Activated CD8-positive, alpha-beta T cell treated with anti-CD3 and anti-CD28 coated beads, Interleukin-2, amount 10 ng/mL, durations not matched to agents 7 days and 5 days (primary cell): ENCODE results near the gene LDB3. TPM values are rescaled to one million over a fixed set of nuclear protein-coding genes. Genes with fewer than 3 reads are reported as not detected.

Source experiments
- ATAC-seq: fragments of 150-1000 bp; cut with Tn5 transposase; one replicate; pipeline ENCODE4 v1.10.0; 2021; ENCODE audit warnings: moderate library complexity
- CTCF ChIA-PET: fragments of 350-600 bp; sonication (Branson Sonifier 250); formaldehyde crosslinking; loops from one replicate; lab custom pipeline; 2021; ENCODE audit warnings: antibody characterized with exemption; lab: Charles Lee
- POLR2A ChIA-PET: fragments of 350-600 bp; sonication (Branson Sonifier 250); formaldehyde crosslinking; loops from one replicate; lab custom pipeline; 2021; ENCODE audit warnings: antibody characterized with exemption; lab: Charles Lee
- DNase-seq: peaks from one replicate; pipeline ENCODE4 v3.0.0-alpha.2; 2020
- H3K27ac Mint-ChIP-seq: one replicate; pipeline ENCODE4 v1.8.0; 2021; ENCODE audit warnings: mild to moderate bottlenecking, mixed read lengths
- H3K27me3 Mint-ChIP-seq: one replicate; pipeline ENCODE4 v1.8.0; 2021; ENCODE audit warnings: low read depth, mixed read lengths
- H3K36me3 Mint-ChIP-seq: one replicate; pipeline ENCODE4 v1.8.0; 2021; ENCODE audit warnings: low read depth, mixed read lengths
- H3K4me1 Mint-ChIP-seq: one replicate; pipeline ENCODE4 v1.8.0; 2021; ENCODE audit warnings: low read depth, mixed read lengths
- H3K4me3 Mint-ChIP-seq: one replicate; pipeline ENCODE4 v1.8.0; 2021; ENCODE audit warnings: mild to moderate bottlenecking, mixed read lengths
- H3K9me3 Mint-ChIP-seq: one replicate; pipeline ENCODE4 v1.8.0; 2022; ENCODE audit warnings: mixed read lengths; ENCODE audit not compliant: insufficient read depth
- total RNA-seq, 2 experiments: library from RNA; stranded (reverse); gene quantifications; one replicate each; pipeline ENCODE4 v1.2.3, GENCODE V29; 2021

Gene LDB3
- total RNA-seq, 2 experiments from 2014 or later: 0.05 TPM; not detected in 1

GRCh38 chr10:86652361-86653202 is 15.7 kb upstream of the LDB3 start:
- Mint-ChIP-seq H3K27ac (no peak overlapping the region), H3K27me3 (no peaks in the 10 kb centered on the region), H3K36me3 (no peaks in the 10 kb centered on the region), H3K4me1 (no peaks in the 10 kb centered on the region), H3K4me3 (no peak overlapping the region), H3K9me3 (no peaks in the 10 kb centered on the region)
- ChIA-PET CTCF (no interaction called here), POLR2A (no interaction called here)
- DNase-seq: no peak
- no peak for ATAC-seq

GRCh38 chr10:86653379-86653778 is 14.9 kb upstream of the LDB3 start:
- H3K4me3 Mint-ChIP-seq: no peak overlapping the region
- ChIA-PET POLR2A (no interaction called here), CTCF (no interaction called here)
- no peak overlapping the region for H3K27ac Mint-ChIP-seq
- ATAC-seq: no peak
- no peak for DNase-seq
- H3K9me3 Mint-ChIP-seq: no peaks in the 10 kb centered on the region
- H3K36me3 Mint-ChIP-seq: no peaks in the 10 kb centered on the region
- no peaks in the 10 kb centered on the region for H3K4me1 Mint-ChIP-seq
- H3K27me3 Mint-ChIP-seq: no peaks in the 10 kb centered on the region

GRCh38 chr10:86653987-86654386 is 14.3 kb upstream of the LDB3 start:
- no peaks in the 10 kb centered on the region for H3K4me1 Mint-ChIP-seq
- ChIA-PET POLR2A (no interaction called here), CTCF (no interaction called here)
- H3K27ac Mint-ChIP-seq: no peak overlapping the region
- ATAC-seq (no peak), DNase-seq (no peak)
- H3K27me3 Mint-ChIP-seq: no peaks in the 10 kb centered on the region
- H3K4me3 Mint-ChIP-seq: no peak overlapping the region
- no peaks in the 10 kb centered on the region for H3K9me3 Mint-ChIP-seq
- H3K36me3 Mint-ChIP-seq: no peaks in the 10 kb centered on the region

- Mint-ChIP-seq H3K4me3 (no peak within 1 kb of the TSS), H3K36me3 (no peaks in the 10 kb centered on the region), H3K27ac (no peak within 1 kb of the TSS), H3K27me3 (no peaks in the 10 kb centered on the region), H3K4me1 (no peaks in the 10 kb centered on the region), H3K9me3 (no peaks in the 10 kb centered on the region)
- ATAC-seq (no peak), DNase-seq (no peak)
- ChIA-PET CTCF (no interaction called here), POLR2A (no interaction called here)
Observed at GRCh38 chr10:86654411-86655172, 13.7 kb upstream of the LDB3 start, which contains the start of gene OPN4. Gene OPN4, plus strand, starts transcription at chr10:86654547. Its CDS starts 237 bp downstream, at chr10:86654784.

GRCh38 chr10:86655173-86655540 is 13.2 kb upstream of the LDB3 start:
- Mint-ChIP-seq H3K9me3 (no peaks in the 10 kb centered on the region), H3K4me3 (no peak overlapping the region), H3K4me1 (no peaks in the 10 kb centered on the region), H3K36me3 (no peaks in the 10 kb centered on the region), H3K27ac (no peak overlapping the region), H3K27me3 (no peaks in the 10 kb centered on the region)
- ChIA-PET POLR2A (no interaction called here), CTCF (no interaction called here)
- DNase-seq: no peak
- ATAC-seq: no peak

GRCh38 chr10:86655596-86655995 is 12.7 kb upstream of the LDB3 start:
- ChIA-PET CTCF (no interaction called here), POLR2A (no interaction called here)
- Mint-ChIP-seq H3K4me1 (no peaks in the 10 kb centered on the region), H3K27ac (no peak overlapping the region), H3K4me3 (no peak overlapping the region), H3K9me3 (no peaks in the 10 kb centered on the region), H3K27me3 (no peaks in the 10 kb centered on the region), H3K36me3 (no peaks in the 10 kb centered on the region)
- DNase-seq: no peak
- ATAC-seq: no peak

- H3K4me1 Mint-ChIP-seq: no peaks in the 10 kb centered on the region
- H3K9me3 Mint-ChIP-seq: no peaks in the 10 kb centered on the region
- no peak for ATAC-seq
- no peak for DNase-seq
- H3K36me3 Mint-ChIP-seq: no peaks in the 10 kb centered on the region
- ChIA-PET POLR2A (no interaction called here), CTCF (no interaction called here)
- H3K27ac Mint-ChIP-seq: no peak overlapping the region
- H3K4me3 Mint-ChIP-seq: no peak overlapping the region
- no peaks in the 10 kb centered on the region for H3K27me3 Mint-ChIP-seq
Observed at GRCh38 chr10:86657011-86657395, 11.3 kb upstream of the LDB3 start.

- POLR2A ChIA-PET: no interaction called here
- ATAC-seq (no peak), DNase-seq (no peak)
- Mint-ChIP-seq H3K4me1 (no peaks in the 10 kb centered on the region), H3K4me3 (no peak overlapping the region), H3K27ac (no peak overlapping the region), H3K27me3 (no peaks in the 10 kb centered on the region), H3K36me3 (no peaks in the 10 kb centered on the region), H3K9me3 (no peaks in the 10 kb centered on the region)
- CTCF ChIA-PET: no interaction called here
Observed at GRCh38 chr10:86657396-86658011, 10.8 kb upstream of the LDB3 start.

- POLR2A ChIA-PET: no interaction called here
- H3K9me3 Mint-ChIP-seq: no peaks in the 10 kb centered on the region
- no peak overlapping the region for H3K4me3 Mint-ChIP-seq
- no peaks in the 10 kb centered on the region for H3K4me1 Mint-ChIP-seq
- ATAC-seq: no peak
- DNase-seq: no peak
- H3K36me3 Mint-ChIP-seq: no peaks in the 10 kb centered on the region
- no peak overlapping the region for H3K27ac Mint-ChIP-seq
- CTCF ChIA-PET: no interaction called here
- H3K27me3 Mint-ChIP-seq: no peaks in the 10 kb centered on the region
Observed at GRCh38 chr10:86658261-86658741, 10.0 kb upstream of the LDB3 start.

GRCh38 chr10:86658751-86659150 is 9.6 kb upstream of the LDB3 start:
- H3K4me3 Mint-ChIP-seq: no peak overlapping the region
- H3K27me3 Mint-ChIP-seq: no peaks in the 10 kb centered on the region
- no peak overlapping the region for H3K27ac Mint-ChIP-seq
- DNase-seq (no peak), ATAC-seq (no peak)
- H3K36me3 Mint-ChIP-seq: no peaks in the 10 kb centered on the region
- H3K9me3 Mint-ChIP-seq: no peaks in the 10 kb centered on the region
- H3K4me1 Mint-ChIP-seq: no peaks in the 10 kb centered on the region
- CTCF ChIA-PET: no interaction called here
- POLR2A ChIA-PET: no interaction called here

GRCh38 chr10:86659161-86659691 is 9.1 kb upstream of the LDB3 start:
- Mint-ChIP-seq H3K4me1 (no peaks in the 10 kb centered on the region), H3K27ac (no peak overlapping the region), H3K4me3 (no peak overlapping the region), H3K9me3 (no peaks in the 10 kb centered on the region), H3K36me3 (no peaks in the 10 kb centered on the region), H3K27me3 (no peaks in the 10 kb centered on the region)
- ATAC-seq: no peak
- ChIA-PET CTCF (no interaction called here), POLR2A (no interaction called here)
- no peak for DNase-seq
